Measurements from ENCODE around the gene ANK3. TPM values are rescaled to one million over a fixed set of nuclear protein-coding genes. Genes with fewer than 3 reads are reported as not detected.

ANK3 gene
- total RNA-seq, 2 experiments from 2014 or later = 60.5 to 61.9 TPM

GRCh38 chr10:60230892-60231291 is 158.8 kb downstream of the ANK3 start:
- CTCF ChIA-PET = no interaction called here
- no peaks in the 10 kb centered on the region for H3K9me3 ChIP-seq (ENCODE audit: control insufficient read depth in 1 of 2, insufficient read depth in 1 of 2, low read length in 2 of 2)

DNA sequence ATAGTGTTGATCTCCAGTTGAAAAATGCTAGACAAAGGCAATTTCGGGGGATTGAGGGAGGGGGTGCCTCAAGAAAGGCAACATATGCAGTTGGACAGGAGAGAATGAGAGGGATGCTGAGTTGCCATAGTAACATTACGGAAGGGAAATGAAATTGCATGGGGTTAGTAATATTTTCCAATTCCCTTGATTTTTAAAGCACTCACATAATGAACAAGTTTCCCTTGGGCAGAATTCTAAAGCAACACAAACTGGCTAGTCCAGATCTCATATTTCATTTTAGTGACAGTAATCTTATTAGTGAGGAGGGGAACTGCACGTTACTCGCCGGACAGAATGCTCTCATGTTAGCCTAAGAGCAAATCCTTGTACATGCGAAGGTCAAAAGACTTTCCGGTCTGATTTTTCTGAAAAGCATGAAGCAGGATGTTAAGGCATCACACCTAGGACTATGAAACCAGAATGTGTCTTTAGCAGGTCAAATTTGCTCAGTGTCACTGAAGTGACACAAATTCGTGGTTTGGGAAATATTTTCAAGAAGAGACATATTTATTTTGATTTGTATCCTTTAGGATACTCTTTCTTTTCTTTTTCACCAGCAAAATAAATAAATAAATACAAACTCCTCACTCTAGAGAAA is 165.5 kb downstream of the ANK3 start:
- no peaks in the 10 kb centered on the region for H3K36me3 ChIP-seq (ENCODE audit: insufficient read depth, low read length)
- DNase-seq (no peak), ATAC-seq (ENCODE audit: poor library complexity) (no peak)
- Mint-ChIP-seq H3K4me1 (ENCODE audit: low read depth) (no peaks in the 10 kb centered on the region), H3K9me3 (no peaks in the 10 kb centered on the region), H3K36me3 (ENCODE audit: low read depth) (peaks cover 3% of the 10 kb centered on the region), H3K4me3 (no peak overlapping the region), H3K27ac (no peak overlapping the region), H3K27me3 (no peaks in the 10 kb centered on the region)
- no peaks in the 10 kb centered on the region for H3K9me3 ChIP-seq (ENCODE audit: control insufficient read depth in 1 of 2, insufficient read depth in 1 of 2, low read length in 2 of 2)
- no peaks in the 10 kb centered on the region for H3K27me3 ChIP-seq (ENCODE audit: control insufficient read depth in 1 of 2, insufficient read depth in 2 of 2, low read length in 2 of 2)
- no peak overlapping the region for H3K4me3 ChIP-seq (ENCODE audit: low read length)
- intact Hi-C loops (cut with DNase I, micrococcal nuclease) = no loop called here
- ChIA-PET CTCF (no interaction called here), POLR2A (no interaction called here)
- TF ChIP-seq CTCF (IDR thresholded peaks at IDR 0.05) = no peak
- H3K27ac ChIP-seq (ENCODE audit: low read depth in 1 of 2, low read length in 2 of 2) = no peak overlapping the region
- no peaks in the 10 kb centered on the region for H3K4me1 ChIP-seq (ENCODE audit: insufficient read depth, low read length)

More at GRCh38 chr10:60230892-60231291, 158.8 kb downstream of the ANK3 start:
- Mint-ChIP-seq H3K27ac (no peak overlapping the region), H3K4me1 (ENCODE audit: low read depth) (no peaks in the 10 kb centered on the region), H3K9me3 (no peaks in the 10 kb centered on the region), H3K27me3 (no peaks in the 10 kb centered on the region), H3K36me3 (ENCODE audit: low read depth) (peaks cover 43% of the 10 kb centered on the region), H3K4me3 (no peak overlapping the region)
- no peak for DNase-seq
- H3K4me3 ChIP-seq (ENCODE audit: low read length) = no peak overlapping the region
- H3K36me3 ChIP-seq (ENCODE audit: insufficient read depth, low read length) = no peaks in the 10 kb centered on the region
- no peak for TF ChIP-seq CTCF (IDR thresholded peaks at IDR 0.05)
- no peak for ATAC-seq (ENCODE audit: poor library complexity)
- intact Hi-C loops (cut with DNase I, micrococcal nuclease) = no loop called here
- H3K27ac ChIP-seq (ENCODE audit: low read depth in 1 of 2, low read length in 2 of 2) = no peak overlapping the region
- H3K4me1 ChIP-seq (ENCODE audit: insufficient read depth, low read length) = no peaks in the 10 kb centered on the region
- POLR2A ChIA-PET = no interaction called here
- H3K27me3 ChIP-seq (ENCODE audit: control insufficient read depth in 1 of 2, insufficient read depth in 2 of 2, low read length in 2 of 2) = no peaks in the 10 kb centered on the region

- no peaks in the 10 kb centered on the region for H3K27me3 Mint-ChIP-seq
- DNase-seq (no peak), ATAC-seq (ENCODE audit: poor library complexity) (no peak)
- CTCF ChIA-PET = no interaction called here
- peaks cover 9% of the 10 kb centered on the region for H3K36me3 Mint-ChIP-seq (ENCODE audit: low read depth)
- no peak overlapping the region for H3K4me3 ChIP-seq (ENCODE audit: low read length)
- intact Hi-C loops (cut with DNase I, micrococcal nuclease) = no loop called here
- H3K9me3 Mint-ChIP-seq = no peaks in the 10 kb centered on the region
- no peaks in the 10 kb centered on the region for H3K9me3 ChIP-seq (ENCODE audit: control insufficient read depth in 1 of 2, insufficient read depth in 1 of 2, low read length in 2 of 2)
- no peak overlapping the region for H3K27ac Mint-ChIP-seq
- POLR2A ChIA-PET = interaction anchor here (1.6 kb wide), 1 partner anchor 11 kb away, joined by 5 read pairs; no protein-coding TSS in a partner anchor
- H3K4me1 ChIP-seq (ENCODE audit: insufficient read depth, low read length) = no peaks in the 10 kb centered on the region
- no peak overlapping the region for H3K27ac ChIP-seq (ENCODE audit: low read depth in 1 of 2, low read length in 2 of 2)
- no peak for TF ChIP-seq CTCF (IDR thresholded peaks at IDR 0.05)
- H3K27me3 ChIP-seq (ENCODE audit: control insufficient read depth in 1 of 2, insufficient read depth in 2 of 2, low read length in 2 of 2) = no peaks in the 10 kb centered on the region
- H3K4me3 Mint-ChIP-seq = no peak overlapping the region
- H3K4me1 Mint-ChIP-seq (ENCODE audit: low read depth) = peaks cover 10% of the 10 kb centered on the region
- no peaks in the 10 kb centered on the region for H3K36me3 ChIP-seq (ENCODE audit: insufficient read depth, low read length)
Measured at GRCh38 chr10:60222047-60222446, 167.6 kb downstream of the ANK3 start.
